Activated CD8-positive, alpha-beta T cell treated with anti-CD3 and anti-CD28 coated beads for 36 hours (primary cell): ENCODE data around the gene PLAGL2. TPM values are rescaled to one million over a fixed set of nuclear protein-coding genes. Genes with fewer than 3 reads are reported as not detected.

Experiments
- ATAC-seq: fragments of 200-7000 bp; cut with Tn5 transposase; one replicate; pipeline ENCODE4 v1.10.0; 2021; ENCODE audit warnings: mild to moderate bottlenecking, moderate library complexity
- CTCF ChIA-PET: fragments of 350-600 bp; sonication (Branson Sonifier 250); formaldehyde crosslinking; loops from one replicate; lab custom pipeline; 2021; ENCODE audit warnings: antibody characterized with exemption; lab: Charles Lee
- POLR2A ChIA-PET: fragments of 350-600 bp; sonication (Branson Sonifier 250); formaldehyde crosslinking; loops from one replicate; lab custom pipeline; 2021; ENCODE audit warnings: antibody characterized with exemption; lab: Charles Lee
- DNase-seq: peaks from one replicate; pipeline ENCODE4 v3.0.0-alpha.2; 2020
- H3K27ac Mint-ChIP-seq: one replicate; pipeline ENCODE4 v1.8.0; 2021; ENCODE audit warnings: mild to moderate bottlenecking, mixed read lengths
- H3K27me3 Mint-ChIP-seq: one replicate; pipeline ENCODE4 v1.8.0; 2021; ENCODE audit warnings: mixed read lengths
- H3K36me3 Mint-ChIP-seq: one replicate; pipeline ENCODE4 v1.8.0; 2021; ENCODE audit warnings: low read depth, mixed read lengths
- H3K4me1 Mint-ChIP-seq: one replicate; pipeline ENCODE4 v1.8.0; 2021; ENCODE audit warnings: low read depth, mixed read lengths
- H3K4me3 Mint-ChIP-seq: one replicate; pipeline ENCODE4 v1.8.0; 2021; ENCODE audit warnings: mild to moderate bottlenecking, moderate library complexity, mixed read lengths
- H3K9me3 Mint-ChIP-seq: one replicate; pipeline ENCODE4 v1.8.0; 2021; ENCODE audit warnings: mixed read lengths
- intact Hi-C: fragments of 100-400 bp; cut with micrococcal nuclease; formaldehyde crosslinking; loops from one replicate; pipeline ENCODE4 v1.10.0; 2022
- total RNA-seq, 2 experiments: library from RNA; stranded (reverse); gene quantifications; one replicate each; pipeline ENCODE4 v1.2.3, GENCODE V29; 2021
- TF ChIP-seq, protein P1 (sequence below): fragments of 200-600 bp; IDR thresholded peaks from one replicate; pipeline ENCODE4 v1.8.0; 2022; ENCODE audit warnings: antibody characterized with exemption, mild to moderate bottlenecking

PLAGL2 gene
- total RNA-seq, 2 experiments from 2014 or later, result 70.6 to 71.5 TPM

DNA sequence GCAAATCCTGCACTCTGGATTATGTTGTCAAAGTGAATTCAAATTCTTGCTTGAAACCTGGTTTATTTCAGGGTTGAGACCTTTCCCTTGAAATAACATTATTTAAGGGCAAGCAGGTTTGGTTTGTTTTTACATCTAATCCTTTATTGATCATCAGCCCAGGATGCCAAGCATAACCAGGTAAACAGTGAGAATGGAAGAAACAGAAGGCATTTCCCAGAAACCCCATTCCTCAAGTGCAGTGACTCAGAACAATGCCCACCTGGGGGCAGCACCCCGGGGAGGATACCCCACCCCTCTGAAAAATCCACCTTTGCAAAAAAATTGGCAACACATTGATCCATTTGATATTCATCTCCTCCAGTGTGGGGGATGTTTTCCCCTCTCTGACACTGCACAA, 32.7 kb upstream of the PLAGL2 start:
- no peak for ATAC-seq
- POLR2A ChIA-PET, result interaction anchor here (0.8 kb wide), 1 partner anchor 51 kb away, joined by 3 read pairs; no protein-coding TSS in a partner anchor
- H3K4me3 Mint-ChIP-seq, result no peak overlapping the region

DNA sequence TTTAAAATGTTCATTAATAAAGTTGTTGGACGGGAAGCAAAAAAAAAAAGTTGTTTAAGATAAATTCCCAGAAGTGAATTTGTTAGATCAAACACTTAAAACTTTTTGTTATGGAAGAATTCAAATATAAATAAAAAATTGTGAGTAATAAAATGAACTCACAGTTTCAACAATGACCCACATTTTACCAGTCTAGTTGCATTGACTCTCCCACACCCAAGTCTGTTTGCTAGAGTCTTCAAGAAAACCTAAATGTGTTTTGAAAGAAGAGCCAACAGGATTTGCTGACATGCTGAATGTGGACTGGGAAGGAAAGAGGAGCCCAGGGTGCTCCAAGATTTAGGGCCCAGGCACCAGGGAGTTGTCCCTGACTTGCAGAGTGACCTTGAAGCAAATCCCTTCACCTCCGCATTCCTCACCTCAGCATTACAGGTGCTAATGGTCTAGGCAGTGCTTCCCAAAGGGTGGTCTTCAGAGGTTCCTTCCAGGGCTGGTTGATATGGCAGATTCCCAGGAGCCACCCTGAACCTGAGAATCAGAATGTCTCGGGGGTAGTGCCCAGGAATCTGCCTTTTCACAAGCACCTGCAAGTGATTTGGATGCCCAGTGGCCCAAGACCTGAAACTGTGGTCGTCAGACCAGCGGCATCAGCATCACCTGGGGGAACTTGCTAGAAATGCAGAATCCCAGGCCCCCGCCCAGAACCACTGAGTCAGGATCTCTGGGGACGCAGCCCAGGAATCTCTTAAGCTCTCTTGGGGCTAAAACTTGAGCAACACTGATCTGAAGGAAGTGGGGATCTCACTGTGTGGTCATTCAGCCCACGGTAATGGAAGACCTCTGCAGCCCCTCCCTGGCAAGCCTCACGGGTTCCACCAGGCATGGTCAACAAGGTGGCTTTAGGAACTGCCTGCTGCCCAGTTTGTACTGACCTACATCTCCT, 31.2 kb upstream of the PLAGL2 start:
- ATAC-seq (no peak), DNase-seq (no peak)
- H3K9me3 Mint-ChIP-seq, result no peaks in the 10 kb centered on the region
- no peaks in the 10 kb centered on the region for H3K27me3 Mint-ChIP-seq
- peaks cover 33% of the 10 kb centered on the region for H3K36me3 Mint-ChIP-seq
- intact Hi-C loops, result no loop called here
- POLR2A ChIA-PET, result no interaction called here
- peak overlapping the region; percentile 38 for H3K27ac Mint-ChIP-seq
- TF ChIP-seq, protein P1, sequence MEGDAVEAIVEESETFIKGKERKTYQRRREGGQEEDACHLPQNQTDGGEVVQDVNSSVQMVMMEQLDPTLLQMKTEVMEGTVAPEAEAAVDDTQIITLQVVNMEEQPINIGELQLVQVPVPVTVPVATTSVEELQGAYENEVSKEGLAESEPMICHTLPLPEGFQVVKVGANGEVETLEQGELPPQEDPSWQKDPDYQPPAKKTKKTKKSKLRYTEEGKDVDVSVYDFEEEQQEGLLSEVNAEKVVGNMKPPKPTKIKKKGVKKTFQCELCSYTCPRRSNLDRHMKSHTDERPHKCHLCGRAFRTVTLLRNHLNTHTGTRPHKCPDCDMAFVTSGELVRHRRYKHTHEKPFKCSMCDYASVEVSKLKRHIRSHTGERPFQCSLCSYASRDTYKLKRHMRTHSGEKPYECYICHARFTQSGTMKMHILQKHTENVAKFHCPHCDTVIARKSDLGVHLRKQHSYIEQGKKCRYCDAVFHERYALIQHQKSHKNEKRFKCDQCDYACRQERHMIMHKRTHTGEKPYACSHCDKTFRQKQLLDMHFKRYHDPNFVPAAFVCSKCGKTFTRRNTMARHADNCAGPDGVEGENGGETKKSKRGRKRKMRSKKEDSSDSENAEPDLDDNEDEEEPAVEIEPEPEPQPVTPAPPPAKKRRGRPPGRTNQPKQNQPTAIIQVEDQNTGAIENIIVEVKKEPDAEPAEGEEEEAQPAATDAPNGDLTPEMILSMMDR, result no peak
- CTCF ChIA-PET, result no interaction called here
- no peak overlapping the region for H3K4me3 Mint-ChIP-seq
- peaks cover 30% of the 10 kb centered on the region for H3K4me1 Mint-ChIP-seq

More for the DNA sequence above, 32.7 kb upstream of the PLAGL2 start:
- intact Hi-C loops, result no loop called here
- Mint-ChIP-seq H3K36me3 (peaks cover 20% of the 10 kb centered on the region), H3K9me3 (no peaks in the 10 kb centered on the region), H3K27me3 (no peaks in the 10 kb centered on the region), H3K4me1 (peaks cover 38% of the 10 kb centered on the region), H3K27ac (peak overlapping the region; percentile 74)
- no peak for DNase-seq
- CTCF ChIA-PET, result interaction anchor here (0.9 kb wide), 1 partner anchor 11 kb away, joined by 3 read pairs; no protein-coding TSS in a partner anchor
- TF ChIP-seq, protein P1, result no peak

GRCh38 chr20:32237419-32237818, 29.9 kb upstream of the PLAGL2 start:
- TF ChIP-seq, protein P1, result no peak
- ChIA-PET CTCF (no interaction called here), POLR2A (interaction anchor here (1.1 kb wide), 1 partner anchor 8 kb away, joined by 3 read pairs; no protein-coding TSS in a partner anchor)
- DNase-seq, result no peak
- Mint-ChIP-seq H3K27me3 (no peaks in the 10 kb centered on the region), H3K27ac (peak overlapping the region; percentile 19), H3K4me1 (peaks cover 43% of the 10 kb centered on the region), H3K4me3 (no peak overlapping the region), H3K9me3 (no peaks in the 10 kb centered on the region), H3K36me3 (peaks cover 47% of the 10 kb centered on the region)
- no peak for ATAC-seq
- intact Hi-C loops, result no loop called here

- Mint-ChIP-seq H3K4me3 (no peak overlapping the region), H3K27ac (no peak overlapping the region), H3K4me1 (peaks cover 48% of the 10 kb centered on the region), H3K9me3 (no peaks in the 10 kb centered on the region), H3K36me3 (peaks cover 53% of the 10 kb centered on the region), H3K27me3 (no peaks in the 10 kb centered on the region)
- ChIA-PET POLR2A (interaction anchor here (1.0 to 1.1 kb wide), 3 partner anchors 9 to 122 kb away, joined by 3 read pairs; no protein-coding TSS in a partner anchor), CTCF (no interaction called here)
- DNase-seq (no peak), ATAC-seq (no peak)
- intact Hi-C loops, result no loop called here
- TF ChIP-seq, protein P1, result no peak
Observed at GRCh38 chr20:32236819-32237218, 29.3 kb upstream of the PLAGL2 start.
